HG03432 (cell line): ENCODE measurements around the gene TMEM62.
"Not testable (repeated sequence)": the region's sequence is repeated elsewhere in the genome, so short reads cannot be mapped to it uniquely, and the experiment has no call there.

Source experiments
- ATAC-seq: cut with Tn5 transposase; IDR thresholded peaks from one replicate; pipeline ENCODE4 v1.9.1; 2021; ENCODE audit warnings: mild to moderate bottlenecking, moderate library complexity; ENCODE audit not compliant: unreplicated experiment

TMEM62 gene

DNA sequence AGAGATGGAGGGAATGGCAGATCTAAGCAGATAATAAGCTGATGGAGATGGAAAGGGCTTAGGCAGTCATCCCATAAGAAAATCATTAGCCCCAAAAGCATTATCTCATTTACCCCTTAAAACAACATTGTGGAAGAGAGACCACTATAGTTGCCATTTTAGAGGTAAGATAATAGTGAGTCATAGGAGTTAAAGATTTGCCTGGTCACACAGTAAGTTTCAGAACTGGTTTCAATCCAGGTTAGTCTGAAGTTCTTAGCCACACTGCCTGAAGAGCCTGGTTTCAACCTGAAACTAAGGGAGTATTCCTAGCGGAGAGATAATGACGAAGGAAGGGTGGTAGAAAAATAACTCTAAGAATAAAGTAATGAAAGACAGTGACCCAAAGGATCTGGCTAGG is 14.6 kb upstream of the TMEM62 start:
- peak; percentile 61 for ATAC-seq

- no peak for ATAC-seq
Measured at GRCh38 chr15:43121863-43122262, 11.5 kb upstream of the TMEM62 start.

DNA sequence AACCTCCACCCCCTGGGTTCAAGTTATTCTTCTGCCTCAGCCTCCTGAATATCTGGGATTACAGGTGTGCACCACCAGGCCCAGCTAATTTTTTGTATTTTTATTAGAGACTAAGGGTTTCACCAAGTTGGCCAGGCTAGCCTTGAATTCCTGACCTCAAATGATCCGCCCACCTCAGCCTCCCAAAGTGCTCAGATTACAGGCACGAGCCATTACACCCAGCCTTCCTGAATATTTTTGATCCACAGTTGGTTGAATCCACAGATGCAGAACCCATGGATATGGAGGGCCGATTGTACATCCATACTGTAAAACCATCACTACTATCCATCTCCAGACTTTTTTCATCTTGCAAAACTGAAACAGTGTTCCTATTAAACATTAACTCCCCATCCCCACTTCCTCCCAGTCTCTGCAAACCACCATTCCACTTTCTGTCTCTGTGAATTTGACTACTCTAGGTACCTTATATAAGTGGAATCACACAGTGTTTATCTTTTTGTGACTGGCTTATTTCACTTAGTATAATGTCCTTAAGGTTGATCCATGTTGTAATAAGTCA is 8.2 kb upstream of the TMEM62 start:
- ATAC-seq, result no peak

GRCh38 chr15:43126356-43126755 is 7.0 kb upstream of the TMEM62 start:
- no peak for ATAC-seq

DNA sequence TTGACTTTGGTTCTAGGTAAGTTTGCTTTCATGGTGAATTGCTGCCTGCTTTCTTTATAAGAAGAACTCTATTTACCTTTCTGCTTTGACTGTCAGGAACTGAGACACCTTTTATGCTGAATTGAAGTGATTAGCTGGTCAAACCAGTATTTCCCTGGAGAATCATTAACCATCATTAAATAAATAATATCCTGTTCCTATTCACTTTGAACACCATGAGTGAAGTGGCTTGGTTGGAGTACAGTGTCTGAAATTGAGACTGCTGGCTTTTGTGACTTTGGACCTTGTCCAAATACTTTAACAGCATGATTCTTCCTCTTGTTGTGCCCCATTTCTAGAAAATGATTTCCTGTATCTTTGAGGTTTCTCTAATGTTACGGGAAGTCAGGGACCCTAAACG is 5.6 kb upstream of the TMEM62 start:
- no peak for ATAC-seq

DNA sequence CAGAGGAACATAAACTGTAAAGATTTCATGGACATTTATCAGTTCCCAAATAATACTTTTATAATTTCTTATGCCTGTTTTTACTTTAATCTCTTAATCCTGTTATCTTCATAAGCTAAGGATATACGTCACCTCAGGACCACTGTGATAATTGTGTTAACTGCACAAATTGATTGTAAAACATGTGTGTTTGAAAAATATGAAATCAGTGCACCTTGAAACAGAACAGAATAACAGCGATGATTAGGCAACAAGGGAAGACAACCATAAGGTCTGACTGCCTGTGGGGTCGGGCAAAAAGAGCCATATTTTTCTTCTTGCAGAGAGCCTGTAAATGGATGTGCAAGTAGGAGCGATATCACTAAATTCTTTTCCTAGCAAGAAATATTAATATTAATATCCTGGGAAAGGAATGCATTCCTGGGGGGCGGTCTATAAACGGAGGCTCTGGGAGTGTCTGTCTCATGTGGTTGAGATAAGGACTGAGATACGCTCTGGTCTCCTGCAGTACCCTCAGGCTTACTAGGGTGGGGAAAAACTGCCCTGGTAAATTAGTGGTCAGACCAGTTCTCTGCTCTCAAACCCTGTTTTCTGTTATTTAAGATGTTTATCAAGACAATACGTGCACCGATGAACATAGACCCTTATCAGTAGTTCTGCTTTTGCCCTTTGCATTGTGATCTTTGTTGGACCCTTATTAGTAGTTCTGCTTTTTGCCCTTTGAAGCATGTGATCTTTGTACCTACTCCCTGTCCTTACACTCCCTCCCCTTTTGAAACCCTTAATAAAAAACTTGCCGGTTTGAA is 5.0 kb upstream of the TMEM62 start:
- not testable (repeated sequence) for ATAC-seq

DNA sequence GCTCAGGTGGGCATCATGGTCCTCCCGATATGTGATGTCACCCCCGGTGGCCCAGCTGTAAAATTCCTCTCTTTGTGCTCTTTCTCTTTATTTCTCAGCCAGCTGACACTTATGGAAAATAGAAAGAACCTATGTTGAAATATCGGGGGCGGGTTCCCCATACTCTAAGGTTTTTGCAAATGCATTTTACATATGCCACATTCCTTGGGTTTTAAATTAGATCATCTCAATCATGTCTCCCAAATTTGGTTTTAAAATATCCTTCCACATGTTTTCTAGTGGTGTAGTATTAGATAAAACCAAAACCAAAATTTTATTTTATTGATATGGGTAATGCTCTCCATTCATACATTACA is 4.4 kb upstream of the TMEM62 start:
- ATAC-seq, result no peak

- no peak for ATAC-seq
Measured at GRCh38 chr15:43132830-43133429, 456 bp upstream of the TMEM62 start.

- no peak for ATAC-seq
Measured at GRCh38 chr15:43134157-43134635, 810 bp downstream of the TMEM62 start.

DNA sequence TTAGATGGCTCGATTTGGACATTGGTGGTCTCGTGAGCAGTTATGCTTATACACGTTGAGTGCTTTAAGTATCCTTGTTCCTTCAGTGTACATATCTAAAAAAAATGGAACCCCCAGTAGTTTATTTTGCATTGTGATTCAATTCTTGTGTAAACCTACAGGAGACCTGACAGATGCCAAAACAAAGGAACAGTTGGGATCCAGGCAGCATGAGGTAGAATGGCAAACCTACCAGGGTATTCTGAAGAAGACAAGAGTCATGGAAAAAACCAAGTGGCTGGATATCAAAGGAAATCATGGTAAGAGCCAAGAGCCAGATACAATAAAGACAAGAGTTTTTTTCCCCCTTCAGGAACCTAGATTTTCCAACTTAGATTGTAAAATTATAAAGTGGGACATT is 2.0 kb downstream of the TMEM62 start:
- no peak for ATAC-seq

DNA sequence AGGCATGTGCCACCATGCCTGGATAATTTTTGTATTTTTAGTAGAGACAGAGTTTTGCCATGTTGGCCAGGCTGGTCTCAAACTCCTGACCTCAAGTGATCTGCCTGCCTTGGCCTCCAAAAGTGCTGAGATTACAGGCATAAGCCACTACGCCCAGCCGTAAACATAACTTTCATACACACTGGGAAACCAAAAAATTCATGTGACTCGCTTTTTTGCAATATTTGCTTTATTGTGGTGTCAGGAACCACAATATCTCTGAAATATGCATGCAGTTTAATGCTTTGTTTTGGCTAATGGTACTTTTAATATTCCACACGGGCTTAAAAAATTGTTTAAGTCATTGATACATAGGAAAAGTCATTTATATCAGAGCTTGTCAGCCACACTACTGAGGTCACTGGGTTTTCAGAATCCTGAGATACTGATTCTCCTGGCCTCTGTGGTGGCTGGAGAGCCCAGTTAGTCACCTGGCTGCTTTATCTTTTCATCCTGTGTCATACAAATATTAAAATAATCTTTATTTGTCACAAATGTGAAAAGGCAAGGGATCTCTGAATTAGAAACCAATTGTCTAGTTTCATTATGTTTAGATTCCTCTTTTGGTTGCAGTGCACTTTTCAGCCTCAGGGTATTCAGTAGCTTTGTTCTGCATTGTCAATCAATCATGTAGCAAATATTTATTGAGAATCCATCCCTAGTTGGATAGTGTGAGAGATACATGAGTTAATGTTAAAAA is 10.0 kb downstream of the TMEM62 start:
- ATAC-seq, result no peak

- no peak for ATAC-seq
Measured at GRCh38 chr15:43144512-43144911, 11.1 kb downstream of the TMEM62 start.

DNA sequence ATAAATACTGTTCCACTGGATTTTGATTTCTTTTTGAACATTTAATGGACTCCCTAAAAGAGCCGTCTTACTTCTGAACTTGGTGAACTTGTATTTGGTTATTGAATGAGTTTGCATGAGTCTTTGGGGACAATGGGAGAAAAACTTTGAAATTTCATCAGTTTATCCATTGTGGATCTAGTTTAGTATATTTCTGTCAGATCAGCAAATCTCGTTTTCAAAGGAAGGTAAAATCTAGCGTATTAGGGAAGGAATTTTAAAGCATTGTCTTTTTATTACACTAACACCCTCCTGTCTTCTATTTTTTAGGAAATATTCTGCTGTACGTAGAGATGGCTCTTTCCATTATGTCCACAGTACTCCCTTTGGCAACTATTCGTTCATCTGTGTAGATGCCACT is 12.8 kb downstream of the TMEM62 start:
- ATAC-seq, result no peak

DNA sequence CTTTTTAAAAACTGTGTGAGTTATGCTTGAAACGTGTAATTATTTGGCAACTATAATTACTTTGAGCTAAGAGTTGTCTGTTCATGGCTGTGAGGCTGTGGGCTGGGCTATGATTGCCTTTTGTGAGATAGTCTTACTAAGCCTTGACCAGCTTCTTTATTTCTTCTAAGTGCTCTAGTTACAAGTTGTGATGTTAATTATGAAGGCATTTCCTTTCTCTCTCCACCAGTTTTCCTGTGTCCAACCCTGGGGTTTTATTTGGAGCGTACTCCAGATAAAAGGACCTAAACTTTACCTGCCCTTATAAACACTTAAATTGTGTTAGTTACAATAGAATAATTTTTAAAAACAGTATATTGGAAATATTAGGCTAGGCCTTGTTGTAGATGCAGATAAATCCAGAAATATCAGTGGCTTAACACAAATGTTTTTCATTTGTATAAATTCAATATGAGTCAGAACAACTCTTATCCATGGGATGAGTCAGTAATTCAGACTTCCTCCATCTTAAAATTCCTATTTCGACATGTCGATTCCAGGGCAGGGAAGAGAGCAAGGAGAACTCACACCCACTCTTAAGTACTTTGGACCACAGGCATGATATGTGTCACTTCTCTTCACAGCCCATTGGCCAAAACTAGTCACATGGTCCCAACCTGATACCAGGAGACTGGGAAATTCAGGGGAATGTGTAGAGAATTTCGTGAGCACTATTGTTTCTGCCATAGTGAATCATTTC is 17.0 kb downstream of the TMEM62 start:
- no peak for ATAC-seq

DNA sequence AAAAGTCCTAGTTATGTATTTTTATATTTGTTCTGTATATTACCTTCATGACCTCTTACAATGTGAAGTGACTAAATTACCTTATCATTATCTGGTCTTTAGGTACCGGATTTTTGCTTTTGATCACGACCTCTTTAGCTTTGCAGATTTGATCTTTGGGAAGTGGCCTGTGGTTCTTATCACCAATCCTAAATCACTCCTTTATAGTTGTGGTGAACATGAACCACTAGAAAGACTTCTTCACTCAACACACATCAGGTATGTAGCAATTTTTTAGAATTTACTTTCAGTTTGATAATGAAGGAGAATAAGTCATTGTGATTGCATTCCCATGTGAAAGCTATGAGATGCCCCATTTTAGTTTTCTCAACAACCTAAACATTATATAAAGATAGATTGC is 18.3 kb downstream of the TMEM62 start:
- no peak for ATAC-seq

- no peak for ATAC-seq
Measured at GRCh38 chr15:43153269-43153668, 19.9 kb downstream of the TMEM62 start.

- ATAC-seq, result no peak
Measured at GRCh38 chr15:43165801-43166325, 32.5 kb downstream of the TMEM62 start.

DNA sequence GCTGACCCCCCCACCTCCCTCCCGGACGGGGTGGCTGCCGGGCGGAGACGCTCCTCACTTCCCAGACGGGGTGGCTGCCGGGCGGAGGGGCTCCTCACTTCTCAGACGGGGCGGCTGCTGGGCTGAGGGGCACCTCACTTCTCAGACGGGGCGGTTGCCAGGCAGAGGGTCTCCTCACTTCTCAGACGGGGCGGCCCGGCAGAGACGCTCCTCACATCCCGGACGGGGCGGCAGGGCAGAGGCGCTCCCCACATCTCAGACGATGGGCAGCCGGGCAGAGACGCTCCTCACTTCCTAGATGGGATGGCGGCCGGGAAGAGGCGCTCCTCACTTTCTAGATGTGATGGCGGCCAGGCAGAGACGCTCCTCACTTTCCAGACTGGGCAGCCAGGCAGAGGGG is 33.9 kb downstream of the TMEM62 start:
- ATAC-seq, result not testable (repeated sequence)

DNA sequence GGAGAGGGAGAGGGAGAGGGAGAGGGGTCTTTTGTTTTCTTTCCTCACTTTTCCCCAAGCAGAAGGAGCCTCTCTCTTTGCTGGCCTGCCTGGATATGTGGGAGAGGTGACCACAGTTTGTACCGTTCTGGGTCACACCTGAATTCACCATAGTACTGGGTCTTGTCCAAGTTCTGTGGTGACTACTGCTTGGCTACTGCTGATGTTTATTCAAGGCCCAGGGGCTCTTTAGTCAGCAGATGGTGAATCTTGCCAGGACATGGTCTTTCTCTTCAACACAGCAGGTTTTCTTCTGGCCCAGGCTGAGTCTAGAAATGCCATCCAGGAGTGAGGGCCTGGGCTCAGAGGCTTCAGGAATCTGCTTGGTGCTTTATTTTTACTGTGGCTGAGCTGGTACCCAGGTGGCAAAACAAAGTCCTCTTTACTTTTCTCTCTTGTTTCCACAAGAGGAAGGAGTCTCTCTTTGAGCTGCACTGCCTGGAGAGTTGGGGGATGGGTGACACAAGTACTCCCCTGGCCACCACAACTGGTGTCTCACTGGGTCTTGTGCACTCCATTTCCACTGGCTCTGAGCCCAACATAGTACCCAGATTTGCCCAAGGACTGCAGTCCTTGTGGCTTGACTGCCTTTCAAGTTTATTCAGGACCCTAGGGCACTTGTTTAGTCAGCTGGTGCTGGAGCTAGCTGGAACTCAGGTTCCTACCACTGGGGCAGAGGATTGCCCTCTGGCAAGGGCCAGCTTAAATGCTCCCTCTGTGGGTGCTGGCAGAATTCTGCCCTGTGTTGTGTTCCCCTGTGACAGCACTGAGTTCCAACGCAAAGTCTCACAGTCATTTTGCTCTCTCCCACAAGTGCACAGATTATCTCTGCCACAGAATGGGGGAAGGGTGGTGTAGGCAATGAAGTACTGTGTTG is 35.1 kb downstream of the TMEM62 start:
- ATAC-seq, result no peak

DNA sequence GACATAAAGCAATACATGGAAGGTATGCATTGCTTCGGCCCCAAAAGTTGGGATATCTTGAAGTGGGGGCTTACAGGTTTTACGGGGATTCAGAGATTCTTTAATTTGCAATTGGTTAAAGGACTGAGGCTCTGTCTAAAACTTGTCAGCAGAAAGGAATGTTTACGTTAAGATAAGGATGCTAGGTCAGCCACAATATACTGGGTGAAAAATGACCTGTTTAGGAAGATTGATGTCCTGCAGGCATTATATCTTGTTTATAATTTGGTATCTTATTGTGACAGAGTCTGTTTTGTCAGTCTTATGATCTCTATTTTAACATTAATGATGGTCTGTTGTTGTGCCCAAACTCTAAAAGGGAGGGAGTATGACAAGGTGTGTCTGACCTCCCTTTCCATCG is 36.5 kb downstream of the TMEM62 start:
- no peak for ATAC-seq
